Activated CD4-positive, CD25-positive, alpha-beta regulatory T cell treated with anti-CD3 and anti-CD28 coated beads, Interleukin-2, amount 50 U/mL, for 24 hours (primary cell): Measurements from ENCODE around the gene ANXA6.

Experiments
- ATAC-seq, 2 donors: fragments of 150-1000 bp; cut with Tn5 transposase; one replicate each; pipeline ENCODE4 v1.10.0; 2021; ENCODE audit warnings: mild to moderate bottlenecking in 1 of 2, moderate library complexity in 1 of 2

ANXA6 gene

DNA sequence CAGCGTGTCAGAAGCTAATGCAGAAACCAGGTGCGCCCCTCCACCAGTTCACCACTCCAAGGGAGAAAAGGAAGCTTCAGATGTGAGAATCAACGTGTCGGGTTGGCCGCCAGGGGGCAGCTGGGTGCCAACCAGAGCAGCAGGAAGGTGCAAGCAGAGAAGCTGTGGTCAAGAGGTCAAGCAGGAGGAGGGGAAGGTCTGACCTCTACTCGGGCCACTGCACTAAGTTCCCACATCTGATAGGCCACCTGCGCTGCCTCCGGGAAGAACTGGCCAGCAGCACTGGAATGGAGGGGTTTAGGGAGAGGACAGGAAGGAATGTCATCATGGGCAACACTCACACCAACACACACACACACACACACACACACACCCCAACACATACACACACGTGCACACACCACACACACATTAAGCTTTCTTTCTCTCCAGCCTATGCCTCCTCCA lies 31.4 kb downstream of the ANXA6 start:
- no peak for ATAC-seq

DNA sequence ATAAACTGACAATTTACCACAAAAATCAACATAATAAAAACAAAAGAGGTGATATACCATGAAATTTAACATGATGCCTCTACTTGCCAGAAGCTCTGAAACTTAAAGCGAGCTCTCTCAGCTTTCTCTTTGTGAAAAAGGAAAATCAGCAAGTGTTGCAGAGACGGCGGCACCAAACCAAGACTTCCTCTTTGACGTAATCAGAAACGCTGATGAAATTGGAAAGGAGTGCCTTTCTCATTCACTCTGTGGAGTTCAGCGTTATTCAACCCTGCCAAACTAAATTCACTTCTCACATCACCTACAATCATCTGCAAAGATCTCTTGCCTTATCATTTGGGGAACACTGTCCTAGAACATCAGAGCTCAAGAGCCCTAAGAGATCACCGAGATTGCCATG lies 32.2 kb downstream of the ANXA6 start:
- ATAC-seq = no peak

DNA sequence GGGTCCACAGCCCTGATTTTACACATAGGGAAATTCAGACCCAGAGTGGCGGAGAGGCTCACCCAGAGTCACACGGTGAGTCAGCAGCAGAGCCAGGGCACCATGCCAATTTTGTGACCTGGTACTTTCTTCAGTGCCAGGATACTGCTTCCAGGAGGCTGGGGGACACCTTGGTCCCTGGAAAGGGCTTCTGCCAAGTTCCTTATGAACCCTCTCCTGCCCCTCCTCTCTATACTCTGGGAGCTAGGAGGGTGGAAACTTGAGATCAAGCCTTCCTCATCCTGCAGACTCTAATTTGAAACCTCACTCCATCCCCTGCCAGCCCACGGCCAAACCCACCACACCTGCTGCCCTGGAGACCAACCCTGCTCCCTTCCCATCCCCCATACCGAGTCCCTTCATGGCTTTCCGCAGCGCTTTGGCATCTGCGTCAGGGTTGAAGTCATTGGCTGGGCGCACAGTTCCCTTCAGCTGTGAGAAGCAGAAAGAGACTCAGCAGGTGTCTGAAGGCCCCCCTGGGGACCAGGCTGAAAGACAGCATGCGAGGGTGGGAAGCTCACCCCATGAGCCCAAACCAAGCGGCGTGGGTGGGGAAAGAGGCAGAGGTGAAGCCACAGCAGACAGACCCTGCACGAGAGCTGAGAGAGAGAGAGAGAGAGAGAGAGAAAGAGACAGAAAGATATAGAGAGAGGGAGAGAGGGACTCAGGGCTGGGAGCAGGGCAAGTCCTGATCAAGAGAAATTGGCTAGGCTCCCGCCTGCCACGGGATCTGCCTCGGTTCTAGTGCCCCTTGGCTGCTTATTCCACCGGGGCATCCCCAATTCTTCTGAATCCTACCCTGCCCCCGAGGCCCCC lies 33.5 kb downstream of the ANXA6 start:
- peak in 1 of 2 donors; percentile 57 for ATAC-seq

DNA sequence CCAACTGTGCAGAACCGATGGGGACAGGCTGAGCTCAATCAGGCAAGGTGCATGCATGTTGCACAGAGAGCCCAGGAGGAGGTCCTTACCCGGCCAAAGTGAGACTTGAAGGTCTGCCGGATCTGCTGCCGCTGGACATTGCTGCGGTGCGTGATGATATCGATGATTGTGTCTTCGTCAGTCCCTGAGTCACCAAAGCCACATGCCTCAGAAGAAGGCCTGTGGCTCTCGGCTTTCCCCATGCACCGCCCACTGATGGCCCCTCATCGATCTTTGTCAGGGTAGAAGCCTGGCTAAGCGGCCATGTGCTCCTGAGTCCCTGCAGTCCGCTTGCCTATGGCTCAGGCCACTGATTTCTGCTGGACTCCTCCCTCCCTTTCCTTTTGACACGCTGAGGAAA lies 34.8 kb downstream of the ANXA6 start:
- ATAC-seq = no peak

DNA sequence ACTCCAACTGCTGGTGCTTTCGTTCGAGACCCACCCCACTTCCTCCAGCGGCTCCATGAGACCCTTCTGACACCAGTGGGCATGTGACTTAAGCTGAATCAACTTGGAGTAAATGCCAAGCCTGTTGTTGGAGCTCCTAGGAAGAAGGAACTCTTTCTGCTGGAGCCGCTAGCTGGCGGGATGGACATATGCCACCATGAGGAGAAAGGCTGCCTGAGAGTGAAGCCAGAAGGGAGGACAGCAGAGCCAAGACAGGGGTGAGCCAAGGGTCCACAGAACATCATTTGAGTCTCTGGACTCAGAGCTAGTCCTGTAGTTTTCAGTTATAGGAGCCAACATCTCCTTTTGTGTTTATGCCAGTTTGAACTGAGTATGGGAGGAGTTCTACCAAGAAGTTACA lies 35.9 kb downstream of the ANXA6 start:
- ATAC-seq = no peak

DNA sequence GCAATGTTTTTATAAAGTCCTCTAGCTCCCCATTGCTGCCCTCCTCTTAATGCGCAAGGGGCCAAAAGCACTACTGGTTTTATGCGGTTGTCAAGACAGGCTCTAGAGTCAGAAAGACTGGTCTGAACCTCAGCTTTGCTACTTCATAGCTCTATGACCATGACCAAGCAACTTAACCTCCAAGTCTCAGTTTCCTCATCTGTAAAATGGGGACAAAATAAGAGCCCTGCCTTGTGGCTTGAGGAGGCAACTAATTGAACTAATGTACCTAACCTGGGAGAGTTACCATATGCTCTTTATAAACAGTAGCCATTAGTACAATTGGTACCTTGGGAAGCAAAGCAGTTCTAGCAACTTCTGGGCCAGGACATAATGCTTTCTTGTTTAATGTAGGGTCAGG lies 36.5 kb downstream of the ANXA6 start:
- ATAC-seq = no peak

DNA sequence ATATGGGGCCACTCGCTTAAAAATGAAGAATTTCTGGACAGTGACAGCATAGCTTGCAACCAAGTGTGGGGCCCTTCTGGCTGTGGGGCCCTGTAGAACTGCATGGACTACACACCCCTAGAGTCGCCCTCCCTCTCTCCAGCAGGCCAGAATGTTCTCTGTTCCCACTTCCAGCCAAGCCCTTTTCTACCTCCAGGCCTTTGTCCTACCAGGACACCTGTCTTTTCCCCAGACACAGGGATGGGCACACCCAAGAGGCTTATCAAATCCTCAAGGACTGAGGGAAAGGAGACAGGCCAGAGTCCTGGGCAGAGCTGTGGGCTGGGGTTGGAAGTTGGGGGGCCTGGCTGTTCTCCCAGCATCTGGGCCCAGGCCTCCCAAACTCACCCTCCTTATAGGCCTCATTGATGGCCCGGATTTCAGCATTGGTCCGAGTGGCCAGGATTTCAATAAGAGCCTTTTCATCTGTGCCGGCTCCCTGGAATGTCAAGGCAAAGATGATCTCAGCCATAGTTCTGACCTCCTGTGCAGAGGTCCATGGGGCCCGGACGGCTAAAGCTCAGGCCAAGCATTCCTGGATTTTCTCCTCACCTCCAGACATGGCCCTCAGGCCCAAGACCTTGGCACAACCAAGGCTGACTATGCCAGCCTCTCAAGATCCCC lies 38.5 kb downstream of the ANXA6 start:
- ATAC-seq = no peak

DNA sequence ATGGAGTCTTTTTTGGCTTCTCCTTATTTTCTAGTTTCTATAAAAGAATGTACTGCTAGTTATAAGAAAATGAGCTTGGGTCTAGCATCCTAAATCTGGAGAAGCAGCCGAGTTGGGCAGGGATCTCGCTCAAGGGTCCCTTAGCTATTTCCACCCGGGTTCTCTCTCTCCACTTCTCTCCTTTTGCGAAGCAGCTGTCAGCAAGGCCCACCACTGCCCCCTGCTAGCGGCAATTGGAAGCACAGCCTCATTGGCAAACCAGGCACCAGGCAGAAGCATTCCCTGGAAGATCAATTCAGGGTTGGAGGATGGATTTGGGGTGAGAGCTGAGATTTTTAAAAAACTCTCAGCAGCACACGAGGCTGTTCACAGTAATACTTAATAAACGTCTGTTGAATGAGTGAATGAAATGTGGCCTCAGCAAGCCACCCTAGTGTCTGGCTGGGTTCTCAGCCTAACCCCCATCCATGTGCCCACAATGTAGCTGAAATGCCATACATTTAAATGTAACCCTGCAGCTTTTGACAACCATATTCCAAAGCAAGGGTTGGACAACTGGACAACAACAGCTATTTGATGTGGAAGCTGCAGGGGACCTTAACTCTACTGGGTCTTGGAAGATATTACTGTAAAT lies 42.2 kb downstream of the ANXA6 start:
- ATAC-seq = peak; percentile 53 to 70

DNA sequence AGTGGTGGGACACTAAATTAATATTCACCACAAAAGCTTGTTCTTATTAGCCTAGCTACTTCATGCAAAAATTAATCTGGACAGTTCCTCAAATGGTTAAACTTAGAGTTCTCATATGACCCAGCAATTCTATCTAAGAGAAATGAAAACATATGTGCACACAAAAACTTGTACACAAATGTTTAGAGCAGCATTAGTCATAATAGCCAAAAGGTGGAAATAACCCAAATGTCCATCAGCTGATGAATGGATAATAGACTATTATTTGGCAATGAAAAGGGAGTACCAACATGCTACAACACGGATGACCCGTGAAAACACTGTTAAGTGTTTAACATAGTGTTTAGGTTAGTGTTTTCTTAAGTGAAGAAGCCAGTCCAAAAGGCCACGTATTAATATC lies 43.9 kb downstream of the ANXA6 start:
- ATAC-seq = no peak

DNA sequence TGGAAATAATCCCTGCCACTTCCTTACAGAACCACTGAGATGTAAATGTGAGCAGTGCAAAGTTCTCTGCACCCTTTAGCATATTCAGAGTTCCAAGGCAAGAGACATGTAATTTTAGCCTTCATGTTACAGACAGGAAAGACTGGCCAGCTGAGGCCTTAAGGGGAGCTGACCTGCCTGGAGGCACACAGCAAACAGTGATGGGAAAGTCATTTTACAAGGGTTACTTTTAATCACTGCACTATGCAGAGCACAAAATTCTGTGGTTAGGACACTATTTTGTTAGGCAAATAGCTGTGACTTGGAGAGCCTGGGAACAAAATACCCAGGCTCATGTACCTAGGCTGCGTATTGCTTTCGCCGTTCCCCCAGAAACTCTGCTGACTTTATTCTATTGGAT lies 46.6 kb downstream of the ANXA6 start:
- ATAC-seq = no peak

DNA sequence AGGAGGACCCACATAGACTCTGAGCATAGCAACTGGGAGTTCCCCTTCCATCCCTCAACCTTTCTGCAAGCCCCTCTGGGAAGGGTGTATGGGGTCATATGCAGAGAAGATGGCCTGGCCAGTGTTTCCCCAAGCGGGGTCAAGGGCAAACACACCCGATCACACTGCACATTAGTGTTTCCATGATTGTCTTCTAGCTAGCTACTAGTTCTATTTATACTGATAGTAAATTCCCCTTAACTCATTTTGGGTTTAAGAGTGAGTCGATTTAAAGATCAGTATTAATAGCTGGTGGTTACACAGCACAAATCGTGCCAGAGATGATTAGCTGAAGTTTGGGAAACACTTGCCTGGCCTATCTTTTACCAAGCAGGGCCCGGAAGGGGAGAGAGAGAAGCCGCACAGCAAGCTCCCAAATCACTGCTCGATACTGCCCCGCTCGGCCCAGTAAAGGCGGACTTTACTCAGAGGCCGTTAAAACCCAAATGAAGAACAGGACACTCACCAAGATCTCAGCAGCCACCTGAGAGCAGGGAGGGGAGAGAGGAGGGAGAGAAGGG lies 47.4 kb downstream of the ANXA6 start:
- ATAC-seq = peak; percentile 35 to 51

DNA sequence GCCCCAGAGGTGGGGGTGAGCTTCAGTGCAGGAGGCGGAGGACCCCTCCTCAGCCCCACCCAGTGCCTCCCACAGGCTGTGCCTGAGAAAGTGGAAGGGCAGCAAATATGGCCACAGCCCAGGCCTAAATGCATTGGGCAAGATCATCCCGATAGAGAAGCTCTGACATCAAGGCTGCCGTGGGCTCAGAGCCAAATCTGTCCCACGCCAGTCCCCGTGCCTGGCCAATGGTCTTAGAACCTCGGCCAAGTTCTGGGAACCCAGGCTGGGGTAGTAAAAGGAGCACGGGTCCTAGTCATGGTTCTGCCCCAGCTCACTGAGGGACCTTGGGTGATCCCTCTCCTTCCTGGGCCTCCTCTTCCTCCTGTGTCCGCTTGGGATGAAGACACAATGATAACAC lies 49.0 kb downstream of the ANXA6 start:
- no peak for ATAC-seq

DNA sequence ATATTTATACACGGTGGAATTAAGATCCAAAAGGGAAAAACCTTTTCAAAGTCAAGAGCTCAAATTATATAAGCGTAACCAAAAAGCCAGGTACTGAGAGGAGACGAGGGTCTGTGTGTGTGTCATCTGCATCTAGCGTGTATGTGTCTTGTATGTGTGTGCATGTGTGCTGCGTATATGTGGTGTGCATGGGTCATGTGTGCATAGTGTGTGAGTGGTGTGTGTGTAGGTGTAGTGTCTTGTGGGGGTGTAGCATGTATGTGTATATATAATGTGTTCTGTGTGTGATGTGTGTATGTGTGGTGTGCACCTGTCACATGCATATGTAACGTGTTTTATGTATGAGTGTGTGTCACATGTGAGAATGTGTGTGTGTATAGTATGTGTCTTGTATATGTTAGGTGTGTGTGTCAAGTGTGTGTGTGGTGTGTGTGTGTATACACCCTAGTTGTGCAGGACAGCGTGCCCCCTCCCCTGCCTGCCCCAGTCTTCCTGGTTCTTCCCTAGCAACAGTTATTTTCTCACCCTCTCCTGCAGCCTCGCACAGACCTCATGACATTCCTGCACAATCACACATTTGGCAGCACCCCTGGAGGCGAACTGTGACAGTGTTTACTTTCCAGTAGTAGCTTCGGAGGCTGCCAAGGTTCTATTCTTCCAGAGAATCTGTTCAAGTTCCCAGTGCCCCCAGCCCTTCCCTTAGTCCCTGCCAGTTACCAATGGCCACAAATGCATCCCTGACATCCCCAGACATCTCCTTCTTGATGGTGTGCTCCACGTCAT lies 49.6 kb downstream of the ANXA6 start:
- no peak for ATAC-seq

DNA sequence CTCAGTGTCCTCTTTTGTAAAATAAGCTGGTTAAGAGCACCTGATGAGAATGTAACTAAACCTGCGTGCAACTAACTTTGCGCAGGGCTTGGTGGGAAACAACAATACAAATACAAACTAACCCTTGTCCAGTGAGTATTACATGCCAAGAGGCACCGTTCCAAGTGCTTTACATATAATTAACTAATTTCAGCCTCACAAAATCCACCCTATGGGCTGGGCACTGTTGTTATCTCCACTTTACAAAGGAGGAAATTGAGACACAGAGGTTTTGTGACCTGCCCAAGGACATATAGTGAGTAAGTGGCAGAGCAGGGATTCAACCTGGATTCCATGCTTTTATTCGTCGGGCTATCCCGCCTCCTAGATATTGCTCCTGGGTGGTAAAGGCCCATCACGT lies 50.5 kb downstream of the ANXA6 start:
- ATAC-seq = no peak

DNA sequence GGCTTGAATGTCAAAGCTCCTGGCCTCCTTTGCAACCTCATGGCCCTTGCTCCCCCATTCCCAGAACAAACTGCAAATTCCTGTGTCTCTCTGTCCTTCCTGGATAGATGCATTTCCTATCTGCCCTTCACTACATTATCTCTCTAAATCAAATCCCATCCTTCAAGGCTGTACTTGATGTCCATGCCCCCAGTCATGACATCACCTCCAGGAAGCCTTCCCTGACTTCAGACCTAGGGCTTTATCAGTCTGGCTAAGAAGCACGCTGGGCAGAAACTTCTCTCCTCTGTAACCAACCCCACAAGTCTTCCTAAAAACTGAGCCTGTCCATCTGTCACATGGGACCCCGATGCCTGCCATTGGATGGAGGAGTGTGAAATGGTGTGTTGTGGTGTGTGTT lies 51.1 kb downstream of the ANXA6 start:
- no peak for ATAC-seq

DNA sequence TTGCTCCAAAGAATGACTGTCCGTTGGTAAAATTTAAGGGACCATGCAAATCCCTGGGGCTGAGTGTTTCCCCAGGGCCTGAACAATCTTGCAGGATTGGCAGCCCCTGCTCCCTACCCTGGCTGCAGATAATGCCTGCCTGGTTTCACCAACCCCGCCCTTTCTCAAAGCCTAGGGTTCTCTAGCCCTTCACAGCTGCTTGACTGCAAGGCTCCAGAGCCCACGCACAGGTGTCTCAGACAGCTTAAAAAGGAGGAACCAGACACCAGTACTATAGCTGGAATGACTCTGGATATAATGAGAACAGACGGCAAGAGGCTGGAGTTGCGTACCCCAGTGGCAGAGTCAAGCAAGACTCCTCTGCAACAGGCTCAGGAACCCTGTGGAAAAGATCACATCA lies 51.5 kb downstream of the ANXA6 start:
- ATAC-seq = no peak

DNA sequence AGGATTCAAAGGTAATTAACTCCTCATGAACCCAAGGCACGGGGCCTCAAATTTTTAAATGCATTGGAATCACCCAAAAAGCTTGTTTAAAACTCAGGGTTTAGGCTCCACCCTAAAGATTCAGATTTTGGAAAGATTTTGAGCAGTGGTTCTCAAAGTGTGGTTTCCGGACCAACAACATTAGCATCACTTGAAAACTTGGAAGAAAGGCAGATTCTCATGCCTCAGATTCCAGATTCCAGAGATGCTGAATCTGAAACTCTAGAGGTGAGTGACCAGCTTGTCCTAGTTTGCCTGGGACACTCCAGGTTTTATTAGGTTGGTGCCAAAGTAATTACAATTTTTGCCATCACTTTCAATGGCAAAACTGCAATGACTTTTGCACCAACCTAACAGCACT lies 52.0 kb downstream of the ANXA6 start:
- ATAC-seq = no peak

DNA sequence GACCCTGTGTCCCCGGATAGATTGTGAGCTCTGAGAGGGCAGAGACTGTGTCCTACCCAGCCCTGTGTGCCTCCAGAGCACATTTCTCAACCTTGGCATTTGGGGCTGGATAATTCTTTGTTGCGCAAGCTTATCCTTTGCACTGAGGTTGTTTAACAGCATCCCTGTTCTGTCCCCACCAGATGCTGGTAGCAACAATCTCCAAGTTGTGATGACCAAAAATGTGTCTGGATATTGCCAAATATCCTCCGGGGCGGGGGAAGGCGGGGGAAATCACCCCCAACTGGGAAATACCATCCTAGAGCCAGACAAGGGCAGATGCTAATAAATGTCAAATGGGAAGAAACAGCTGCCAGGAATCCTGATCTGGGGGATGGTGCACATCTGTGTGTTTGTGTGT lies 52.8 kb downstream of the ANXA6 start:
- ATAC-seq = no peak

DNA sequence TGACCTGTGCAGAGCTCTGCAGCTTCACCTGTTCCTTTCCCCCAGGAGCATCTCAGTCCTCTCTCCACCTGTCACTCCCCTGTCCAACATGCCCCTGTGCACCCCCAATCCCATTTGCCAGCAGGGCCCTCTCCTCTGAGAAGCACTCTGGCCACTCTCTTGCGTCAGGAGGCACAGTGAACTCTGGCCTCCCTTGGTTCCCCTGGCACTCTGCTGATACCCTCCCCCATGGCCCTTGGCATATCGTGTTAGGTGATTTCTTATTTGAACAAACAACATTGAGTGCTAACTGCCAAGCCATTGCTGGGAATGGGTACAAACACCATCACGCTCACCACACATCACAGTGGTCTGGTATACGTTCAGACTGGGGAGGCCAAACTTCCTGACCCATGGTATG lies 55.8 kb downstream of the ANXA6 start:
- no peak for ATAC-seq

DNA sequence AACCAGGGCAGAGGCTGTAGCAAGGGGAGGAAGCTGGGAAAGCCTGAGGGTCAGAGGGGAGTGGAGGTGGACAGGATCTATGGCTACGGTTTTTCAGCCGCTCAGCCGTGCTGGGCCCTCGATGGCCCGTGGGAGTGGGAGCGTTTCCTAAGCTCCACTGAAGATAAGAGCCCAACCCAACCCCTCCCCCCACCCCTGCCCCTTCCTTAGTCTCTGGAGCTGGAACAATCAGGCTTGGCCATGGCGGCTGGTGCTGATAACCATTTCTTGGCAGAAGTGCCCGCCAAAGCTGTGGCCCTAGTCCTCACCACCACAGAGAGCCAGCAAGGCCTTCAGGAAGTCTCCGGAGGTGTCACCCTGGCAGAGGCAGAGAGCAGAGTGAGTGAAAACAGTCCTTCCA lies 56.4 kb downstream of the ANXA6 start:
- no peak for ATAC-seq

DNA sequence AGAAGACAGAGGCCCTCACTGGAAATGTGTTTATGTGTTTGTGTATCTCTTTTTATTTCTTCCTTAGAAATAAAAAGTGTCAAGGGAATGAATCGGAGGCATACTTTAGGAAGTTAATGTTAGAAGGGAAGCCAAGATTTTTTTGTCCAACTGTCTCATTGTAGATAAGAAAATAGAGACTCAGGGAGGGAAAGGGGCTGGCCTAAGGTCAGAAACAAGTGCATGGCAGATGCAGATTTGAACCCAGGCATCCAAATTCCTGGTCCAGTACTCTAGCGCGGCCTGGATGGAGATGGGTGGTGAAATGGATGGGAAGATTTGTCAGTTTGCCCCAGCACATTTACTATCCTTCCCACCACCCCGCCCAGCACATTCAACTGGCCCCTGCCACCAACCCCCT lies 56.9 kb downstream of the ANXA6 start:
- no peak for ATAC-seq

DNA sequence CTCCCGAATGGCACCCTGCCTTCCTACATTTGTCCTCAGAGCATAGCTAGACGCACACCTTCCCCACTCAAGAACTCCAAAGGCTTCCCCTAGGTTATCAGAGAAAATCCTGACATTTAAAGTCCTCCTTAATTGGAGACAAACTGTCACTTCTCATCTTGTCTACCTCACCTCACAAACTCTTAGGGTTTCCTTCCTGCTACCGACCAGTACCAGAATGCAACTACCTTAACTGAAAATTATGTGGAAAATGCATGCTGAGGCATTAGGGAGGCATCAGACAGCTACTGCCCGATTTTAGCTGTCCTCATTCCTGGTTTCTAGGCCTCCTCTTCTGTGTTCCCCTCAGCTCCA lies 58.8 kb downstream of the ANXA6 start:
- no peak for ATAC-seq
